Lower lobe of right lung (tissue), 2 donors: Measurements from ENCODE around the gene MACROD1. TPM values are rescaled to one million over a fixed set of nuclear protein-coding genes. Genes with fewer than 3 reads are reported as not detected.
"Not testable (repeated sequence)": the region's sequence is repeated elsewhere in the genome, so short reads cannot be mapped to it uniquely, and the experiment has no call there.

Source experiments
- ATAC-seq, 2 donors: fragments of 200-7000 bp; cut with Tn5 transposase; one replicate each; pipeline ENCODE4 v1.9.1; 2020 to 2022; ENCODE audit warnings: mild to moderate bottlenecking in 2 of 2, moderate library complexity in 2 of 2
- DNase-seq: peaks from one replicate; pipeline ENCODE4 v3.0.0-alpha.2; 2020
- H3K27ac ChIP-seq: fragments of 200-600 bp; one replicate; pipeline ENCODE4 v1.8.0; 2022
- H3K27me3 ChIP-seq: fragments of 200-600 bp; one replicate; pipeline ENCODE4 v1.8.0; 2022; ENCODE audit warnings: low read depth
- H3K36me3 ChIP-seq: fragments of 200-600 bp; one replicate; pipeline ENCODE4 v1.8.0; 2022; ENCODE audit warnings: mild to moderate bottlenecking
- H3K4me1 ChIP-seq: fragments of 200-600 bp; one replicate; pipeline ENCODE4 v1.8.0; 2022
- H3K4me3 ChIP-seq: fragments of 200-600 bp; one replicate; pipeline ENCODE4 v1.8.0; 2022; ENCODE audit warnings: mild to moderate bottlenecking
- H3K9me3 ChIP-seq: fragments of 200-600 bp; one replicate; pipeline ENCODE4 v1.8.0; 2022
- intact Hi-C: fragments of 100-400 bp; cut with DNase I; formaldehyde crosslinking; loops from one replicate; pipeline ENCODE4 v1.11.0; 2022
- total RNA-seq: library from RNA; stranded (reverse); fragmentation: NEBNext Ultra II Directional; extraction: Animal tissue kit (Norgen Biotek cat#: 25700); gene quantifications from one replicate; pipeline ENCODE4 v1.2.1, GENCODE V29; 2021
- TF ChIP-seq, protein P1 (sequence below): fragments of 200-600 bp; IDR thresholded peaks from one replicate; pipeline ENCODE4 v1.8.0; 2022; ENCODE audit warnings: antibody characterized with exemption, mild to moderate bottlenecking
- donor health status: DM: no; HTN: yes; CAD: no; lungs with severe emphysema.

Gene MACROD1
- total RNA-seq, 1 donor from 2014 or later, result 15.0 TPM

DNA sequence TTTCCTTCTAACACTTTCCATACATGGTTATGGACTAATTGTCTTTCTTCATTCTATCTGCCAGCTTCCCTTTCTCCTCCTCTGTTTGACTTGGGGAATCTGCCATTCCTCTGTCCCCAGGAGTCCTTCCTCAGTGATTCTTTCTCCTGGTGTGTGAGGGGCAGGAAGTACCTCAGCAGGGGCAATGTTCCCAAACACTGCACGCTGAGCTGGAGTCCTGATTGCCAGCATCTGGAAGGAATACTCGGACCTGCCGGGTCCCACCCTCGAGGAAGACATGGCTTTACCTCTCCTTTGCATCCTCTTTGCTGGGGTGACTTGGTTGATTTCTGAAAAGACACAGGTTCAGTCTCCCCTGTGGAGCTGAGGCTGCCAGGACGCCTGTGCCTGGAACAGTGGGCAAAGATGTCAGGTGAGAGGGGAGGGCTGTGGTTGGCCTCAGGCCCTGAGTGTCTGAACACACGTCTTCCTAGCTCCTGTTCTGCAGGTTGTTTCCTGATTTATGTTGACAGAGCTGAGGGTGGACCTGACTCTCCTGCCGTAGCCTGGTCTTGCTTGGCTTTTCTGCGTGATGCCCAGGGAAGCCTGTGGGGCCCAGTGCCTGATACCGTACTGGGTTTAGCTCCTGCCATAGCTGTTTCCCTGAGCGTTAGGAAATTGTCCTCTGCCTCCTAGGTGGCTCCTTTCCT, 187.2 kb downstream of the MACROD1 start:
- H3K9me3 ChIP-seq, result no peaks in the 10 kb centered on the region
- peaks cover 13% of the 10 kb centered on the region for H3K36me3 ChIP-seq
- TF ChIP-seq, protein P1, sequence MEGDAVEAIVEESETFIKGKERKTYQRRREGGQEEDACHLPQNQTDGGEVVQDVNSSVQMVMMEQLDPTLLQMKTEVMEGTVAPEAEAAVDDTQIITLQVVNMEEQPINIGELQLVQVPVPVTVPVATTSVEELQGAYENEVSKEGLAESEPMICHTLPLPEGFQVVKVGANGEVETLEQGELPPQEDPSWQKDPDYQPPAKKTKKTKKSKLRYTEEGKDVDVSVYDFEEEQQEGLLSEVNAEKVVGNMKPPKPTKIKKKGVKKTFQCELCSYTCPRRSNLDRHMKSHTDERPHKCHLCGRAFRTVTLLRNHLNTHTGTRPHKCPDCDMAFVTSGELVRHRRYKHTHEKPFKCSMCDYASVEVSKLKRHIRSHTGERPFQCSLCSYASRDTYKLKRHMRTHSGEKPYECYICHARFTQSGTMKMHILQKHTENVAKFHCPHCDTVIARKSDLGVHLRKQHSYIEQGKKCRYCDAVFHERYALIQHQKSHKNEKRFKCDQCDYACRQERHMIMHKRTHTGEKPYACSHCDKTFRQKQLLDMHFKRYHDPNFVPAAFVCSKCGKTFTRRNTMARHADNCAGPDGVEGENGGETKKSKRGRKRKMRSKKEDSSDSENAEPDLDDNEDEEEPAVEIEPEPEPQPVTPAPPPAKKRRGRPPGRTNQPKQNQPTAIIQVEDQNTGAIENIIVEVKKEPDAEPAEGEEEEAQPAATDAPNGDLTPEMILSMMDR, result no peak
- no peak overlapping the region for H3K4me3 ChIP-seq
- no peaks in the 10 kb centered on the region for H3K27me3 ChIP-seq
- DNase-seq, result no peak
- H3K27ac ChIP-seq, result no peak overlapping the region
- H3K4me1 ChIP-seq, result peaks cover 16% of the 10 kb centered on the region
- ATAC-seq, result no peak
- intact Hi-C loops, result no loop called here

DNA sequence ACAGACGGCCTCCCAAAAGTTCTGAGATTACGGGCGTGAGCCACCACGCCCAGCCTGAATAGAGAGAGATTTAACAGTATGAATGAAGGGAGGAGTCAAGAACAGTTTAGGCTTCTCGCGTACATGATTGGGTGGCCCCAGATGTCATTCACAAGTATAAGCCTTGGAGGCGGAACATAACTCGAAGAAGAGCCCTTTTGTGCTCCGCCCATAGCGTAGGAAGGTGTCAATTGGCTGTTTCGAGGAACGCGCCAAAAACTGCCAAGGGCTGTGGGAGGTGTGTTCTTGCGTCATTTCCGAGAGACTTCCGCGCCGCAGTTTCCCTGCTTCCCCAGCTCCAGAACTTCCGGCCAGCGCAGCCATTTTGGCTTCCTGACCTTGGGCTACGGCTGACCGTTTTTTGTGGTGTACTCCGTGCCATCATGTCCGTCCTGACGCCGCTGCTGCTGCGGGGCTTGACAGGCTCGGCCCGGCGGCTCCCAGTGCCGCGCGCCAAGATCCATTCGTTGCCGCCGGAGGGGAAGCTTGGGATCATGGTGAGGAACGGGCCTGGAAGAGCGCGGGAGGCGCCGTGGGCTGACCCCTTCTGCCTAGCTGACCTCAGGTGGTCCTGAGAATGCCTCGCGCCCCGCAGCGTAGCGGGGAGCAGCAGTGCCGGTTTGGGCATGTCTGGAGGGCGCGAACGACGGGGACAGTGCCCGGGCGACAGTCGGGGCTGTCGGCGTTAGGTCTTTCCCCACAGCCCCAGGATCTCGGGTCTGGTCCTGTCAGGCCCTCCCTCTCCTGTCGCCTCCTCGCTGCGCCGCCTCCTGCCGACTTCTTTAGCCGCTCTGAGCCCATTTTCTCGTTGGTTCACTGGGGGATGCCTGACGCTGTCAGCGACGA, 191.4 kb downstream of the MACROD1 start, which contains the start of gene COX8A:
TSS of gene COX8A (plus strand) at position 362 of the 885 bp plus-strand sequence. CDS start at position 423, 61 bp downstream.
- DNase-seq, result peak; percentile 97
- peaks cover 16% of the 10 kb centered on the region for H3K4me1 ChIP-seq
- intact Hi-C loops, result no loop called here

DNA sequence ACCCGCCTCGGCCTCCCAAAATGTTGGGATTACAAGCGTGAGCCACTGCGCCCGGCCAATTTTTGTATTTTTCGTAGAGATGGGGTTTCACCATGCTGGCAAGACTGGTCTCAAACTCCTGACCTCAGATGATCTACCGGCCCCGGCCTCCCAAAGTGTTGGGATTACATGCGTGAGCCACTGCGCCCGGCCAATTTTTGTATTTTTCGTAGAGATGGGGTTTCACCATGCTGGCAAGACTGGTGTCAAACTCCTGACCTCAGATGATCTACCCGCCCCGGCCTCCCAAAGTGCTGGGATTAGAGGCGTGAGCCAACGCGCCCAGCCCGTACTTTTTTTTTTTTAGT, 192.0 kb downstream of the MACROD1 start:
- H3K27me3 ChIP-seq, H3K27ac ChIP-seq, intact Hi-C loops, DNase-seq, ATAC-seq, H3K36me3 ChIP-seq, H3K9me3 ChIP-seq: not testable (repeated sequence)
- peak overlapping the region; percentile 98 for H3K4me3 ChIP-seq
- peaks cover 16% of the 10 kb centered on the region for H3K4me1 ChIP-seq

More for the DNA sequence above, 191.4 kb downstream of the MACROD1 start, which contains the start of gene COX8A:
- peaks cover 4% of the 10 kb centered on the region for H3K27me3 ChIP-seq
- H3K9me3 ChIP-seq, result no peaks in the 10 kb centered on the region
- H3K4me3 ChIP-seq, result peak within 1 kb of the TSS; percentile 98
- peak within 1 kb of the TSS; percentile 98 for H3K27ac ChIP-seq
- peaks cover 13% of the 10 kb centered on the region for H3K36me3 ChIP-seq
- ATAC-seq, result peak; percentile 98
- TF ChIP-seq, protein P1, result peak; percentile 19

DNA sequence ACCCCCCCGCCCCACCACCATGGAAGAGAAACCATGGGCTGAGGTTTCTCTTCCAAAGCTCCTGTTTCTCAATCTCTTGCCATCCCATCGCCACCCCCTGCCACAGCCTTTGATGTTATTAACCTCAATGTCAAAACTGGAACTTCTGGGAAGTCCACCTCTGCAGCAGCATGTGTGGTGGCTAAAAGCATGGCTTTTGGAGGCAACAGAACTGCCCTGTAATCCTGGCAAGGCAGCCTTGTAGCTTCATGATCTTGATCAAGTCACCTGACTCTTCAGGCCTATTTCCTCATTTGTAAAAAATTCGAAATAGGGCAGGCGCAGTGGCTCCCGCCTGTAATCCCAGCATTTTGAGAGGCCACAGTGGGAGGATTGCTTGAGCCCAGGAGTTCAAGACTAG, 195.0 kb downstream of the MACROD1 start:
- TF ChIP-seq, protein P1, result no peak
- H3K9me3 ChIP-seq, result no peaks in the 10 kb centered on the region
- H3K4me1 ChIP-seq, result peaks cover 9% of the 10 kb centered on the region
- intact Hi-C loops, result no loop called here
- ATAC-seq, result no peak
- no peak overlapping the region for H3K27ac ChIP-seq
- no peak overlapping the region for H3K4me3 ChIP-seq
- H3K27me3 ChIP-seq, result peaks cover 8% of the 10 kb centered on the region
- no peak for DNase-seq
- H3K36me3 ChIP-seq, result peaks cover under 1% of the 10 kb centered on the region

DNA sequence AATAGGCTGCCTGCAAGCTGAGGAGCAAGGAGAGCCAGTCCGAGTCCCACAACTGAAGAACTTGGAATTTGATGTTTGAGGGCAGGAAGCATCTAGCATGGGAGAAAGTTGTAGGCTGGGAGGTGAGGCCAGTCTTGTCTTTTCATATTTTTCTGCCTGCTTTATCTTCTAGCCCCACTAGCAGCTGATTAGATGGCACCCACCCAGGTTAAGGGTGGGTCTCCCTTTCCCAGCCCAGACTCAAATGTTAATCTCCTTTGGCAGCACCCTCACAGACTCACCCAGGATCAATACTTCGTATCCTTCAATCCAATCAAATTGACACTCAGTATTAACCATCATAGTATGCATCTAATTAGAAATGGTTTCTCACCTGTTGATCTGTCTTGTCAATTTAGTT, 196.5 kb downstream of the MACROD1 start:
- no peak overlapping the region for H3K27ac ChIP-seq
- peaks cover 8% of the 10 kb centered on the region for H3K27me3 ChIP-seq
- no peak for DNase-seq
- H3K9me3 ChIP-seq, result no peaks in the 10 kb centered on the region
- no peaks in the 10 kb centered on the region for H3K36me3 ChIP-seq
- ATAC-seq, result no peak
- no peaks in the 10 kb centered on the region for H3K4me1 ChIP-seq
- intact Hi-C loops, result no loop called here
- no peak overlapping the region for H3K4me3 ChIP-seq
- TF ChIP-seq, protein P1, result no peak

DNA sequence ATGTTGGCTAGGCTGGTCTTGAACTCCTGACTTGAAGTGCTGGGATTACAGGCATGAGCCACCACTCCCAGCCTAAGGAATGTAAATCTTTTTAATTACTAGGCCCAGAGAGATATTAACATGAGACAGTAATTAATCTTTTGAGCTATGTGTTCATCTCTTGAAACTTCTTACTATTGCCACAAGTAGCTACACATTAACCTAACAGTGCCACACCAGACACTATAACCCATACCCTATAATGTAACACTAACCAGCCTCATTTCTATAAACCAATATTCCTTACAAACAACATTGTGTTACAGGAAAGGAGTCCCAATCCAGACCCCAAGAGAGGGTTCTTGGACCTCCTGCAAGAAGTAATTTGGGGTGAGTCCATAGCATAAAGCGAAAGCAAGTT, 199.5 kb downstream of the MACROD1 start:
- TF ChIP-seq, protein P1, result no peak
- H3K9me3 ChIP-seq, result no peaks in the 10 kb centered on the region
- H3K36me3 ChIP-seq, result no peaks in the 10 kb centered on the region
- no peaks in the 10 kb centered on the region for H3K4me1 ChIP-seq
- intact Hi-C loops, result no loop called here
- ATAC-seq, result no peak
- H3K27ac ChIP-seq, result no peak overlapping the region
- H3K4me3 ChIP-seq, result no peak overlapping the region
- H3K27me3 ChIP-seq, result peaks cover 8% of the 10 kb centered on the region
- DNase-seq, result no peak

DNA sequence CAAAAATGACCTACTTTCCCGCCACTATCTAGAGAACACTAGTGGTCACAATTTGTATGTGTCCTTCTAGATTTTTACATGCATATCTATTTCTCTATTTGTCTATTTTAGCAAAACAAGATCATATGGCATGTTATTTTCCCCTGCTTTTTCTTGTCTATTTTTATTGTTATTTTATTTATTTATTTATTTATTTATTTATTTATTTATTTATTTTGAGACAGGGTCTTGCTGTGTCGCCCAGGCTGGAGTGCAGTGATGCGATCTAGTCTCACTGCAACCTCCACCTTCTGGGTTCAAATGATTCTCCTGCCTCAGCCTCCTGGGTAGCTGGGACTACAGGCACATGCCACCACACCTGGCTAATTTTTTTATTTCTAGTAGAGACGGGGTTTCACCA, 202.0 kb downstream of the MACROD1 start:
- H3K36me3 ChIP-seq, H3K4me1 ChIP-seq, H3K27me3 ChIP-seq, H3K4me3 ChIP-seq, ATAC-seq, H3K27ac ChIP-seq, intact Hi-C loops, H3K9me3 ChIP-seq, DNase-seq: not testable (repeated sequence)
